ENCODE measurements around the gene ZNF581.

- TF ChIP-seq CTCF (IDR thresholded peaks at IDR 0.05): no peak
- no peak for TF ChIP-seq POLR2A (IDR thresholded peaks at IDR 0.05)
Observed at GRCh38 chr19:55614711-55615542, 28.5 kb upstream of the ZNF581 start.

Data from thyroid gland (tissue), 4 donors.